GM12892 (cell line): Measurements from ENCODE around the gene SPRYD7.

Experiments
- POLR2A ChIP-seq: IDR thresholded peaks from 2 replicates; pipeline ENCODE4 v1.6.1; 2011; ENCODE audit warnings: low read depth, low read length, control low read depth
- TAF1 ChIP-seq: IDR thresholded peaks from 2 replicates; pipeline ENCODE4 v1.6.1; 2011; ENCODE audit warnings: low read depth, mild to moderate bottlenecking, control low read depth, low read length, borderline replicate concordance

- no peak for TF ChIP-seq POLR2A
- no peak for TF ChIP-seq TAF1
Observed at GRCh38 chr13:49938314-49938713, 2.2 kb upstream of the SPRYD7 start.
